Panc1 (cell line): ENCODE measurements around the gene ARHGAP18. TPM values are rescaled to one million over a fixed set of nuclear protein-coding genes. Genes with fewer than 3 reads are reported as not detected.

Experiments used
- ATAC-seq: fragments of 200-7000 bp; cut with Tn5 transposase; 2 replicates; pipeline ENCODE4 v1.9.1; 2020; ENCODE audit warnings: mild to moderate bottlenecking, moderate library complexity
- BruUV-seq: library from RNA; stranded (reverse); fragments of 400-500 nt; replicated peaks from 2 replicates; lab custom pipeline; 2021; lab: Mats Ljungman, UMichigan
- CTCF ChIA-PET: fragments of 300-600 bp; sonication (Branson Sonifier 250); formaldehyde crosslinking; loops from one replicate; lab custom pipeline; 2022; ENCODE audit warnings: antibody characterized with exemption; lab: Charles Lee
- POLR2A ChIA-PET: fragments of 300-600 bp; sonication (Branson Sonifier 250); formaldehyde crosslinking; loops from one replicate; lab custom pipeline; 2022; ENCODE audit warnings: antibody characterized with exemption; lab: Charles Lee
- DNase-seq: peaks from one replicate; pipeline ENCODE4 v3.0.0-alpha.2; 2010; ENCODE audit warnings: low read depth, low spot score
- H3K27ac ChIP-seq: 2 replicates; pipeline ENCODE4 v1.5.1; 2011; ENCODE audit warnings: mild to moderate bottlenecking, low read length, inconsistent platforms
- H3K27me3 ChIP-seq: fragments of 200-500 bp; sonication (Bioruptor generic); 2 replicates; pipeline ENCODE4 v1.6.0; 2014; ENCODE audit warnings: low read length, inconsistent platforms; ENCODE audit not compliant: control insufficient read depth, insufficient read depth
- H3K36me3 ChIP-seq: fragments of 200-500 bp; sonication (Bioruptor generic); 2 replicates; pipeline ENCODE4 v1.5.1; 2014; ENCODE audit warnings: inconsistent platforms, mild to moderate bottlenecking, low read length, moderate library complexity; ENCODE audit not compliant: control insufficient read depth, insufficient read depth
- H3K4me1 ChIP-seq: 2 replicates; pipeline ENCODE4 v1.5.1; 2011; ENCODE audit warnings: inconsistent platforms, mild to moderate bottlenecking, low read length, moderate library complexity; ENCODE audit not compliant: control insufficient read depth, insufficient read depth
- H3K4me3 ChIP-seq, 2 experiments: 2 replicates each; pipeline ENCODE4 v1.5.1; 2011 to 2012; ENCODE audit warnings: low read depth in 2 of 2, low read length in 2 of 2, mild to moderate bottlenecking in 2 of 2, inconsistent platforms in 1 of 2, moderate library complexity in 1 of 2
- H3K9me3 ChIP-seq: fragments of 200-500 bp; sonication (Bioruptor generic); 2 replicates; pipeline ENCODE4 v1.5.1; 2014; ENCODE audit warnings: low read depth, mild to moderate bottlenecking, inconsistent platforms, low read length, moderate library complexity; ENCODE audit not compliant: control insufficient read depth, insufficient read depth
- CTCF ChIP-seq: fragments of 450-650 bp; IDR thresholded peaks from 2 replicates; pipeline ENCODE4 v1.5.1; 2017; ENCODE audit warnings: mild to moderate bottlenecking
- POLR2AphosphoS5 ChIP-seq: IDR thresholded peaks from 2 replicates; pipeline ENCODE4 v1.6.1; 2012; ENCODE audit warnings: mild to moderate bottlenecking, low read depth, low read length, moderate library complexity
- REST ChIP-seq, 2 experiments: IDR thresholded peaks; 2 replicates each; pipeline ENCODE4 v1.6.1; 2011 to 2012; ENCODE audit warnings: low read depth in 2 of 2, control low read depth in 1 of 2, low read length in 1 of 2, mild to moderate bottlenecking in 1 of 2, moderate library complexity in 1 of 2; ENCODE audit not compliant: insufficient read depth in 1 of 2
- SIN3A ChIP-seq: IDR thresholded peaks from 2 replicates; pipeline ENCODE4 v1.6.1; 2012; ENCODE audit warnings: low read depth, mild to moderate bottlenecking, low read length, moderate library complexity, borderline replicate concordance; ENCODE audit not compliant: insufficient read depth
- TCF7L2 ChIP-seq: IDR thresholded peaks from 2 replicates; pipeline ENCODE4 v1.6.1; 2011; ENCODE audit warnings: mild to moderate bottlenecking, low read depth, low read length, inconsistent platforms
- in situ Hi-C: cut with HindIII; loops from 2 replicates; pipeline ENCODE4 v1.10.0; 2016; ENCODE audit warnings: low sequenced_read_pairs, low pct_unique_long_range_greater_than_20kb
- intact Hi-C: fragments of 100-400 bp; cut with micrococcal nuclease; formaldehyde crosslinking; loops from one replicate; pipeline ENCODE4 v1.10.0; 2022; ENCODE audit not compliant: unreplicated experiment
- total RNA-seq: library from RNA; stranded (reverse); gene quantifications from one replicate; pipeline ENCODE4 v1.2.1, GENCODE V29; 2021; ENCODE audit not compliant: unreplicated experiment

ARHGAP18 gene
- total RNA-seq, 1 experiment from 2014 or later: 11.6 TPM

DNA sequence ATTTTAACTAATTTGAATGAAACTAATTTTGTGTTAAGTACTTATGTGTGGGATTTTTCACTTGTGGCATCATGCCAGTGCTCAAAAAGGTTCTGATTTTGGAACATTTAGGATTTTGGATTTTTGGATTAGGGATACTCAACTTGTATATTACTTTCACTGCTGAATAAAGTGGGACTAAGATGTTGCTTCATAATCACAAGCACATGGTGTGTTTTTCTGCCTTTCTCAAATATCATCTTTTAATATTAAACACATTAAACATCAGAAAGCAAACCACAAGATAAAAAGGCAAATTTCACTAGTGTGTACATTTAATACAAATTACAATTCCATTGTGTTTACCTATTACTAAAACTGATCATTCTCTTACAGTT lies 89.8 kb downstream of the ARHGAP18 start:
- DNase-seq (no peak), ATAC-seq (no peak)
- intact Hi-C loops (no loop called here), in situ Hi-C loops (no loop called here)
- POLR2A ChIA-PET: no interaction called here
- Histone ChIP-seq H3K9me3 (no peaks in the 10 kb centered on the region), H3K4me1 (no peaks in the 10 kb centered on the region), H3K36me3 (no peaks in the 10 kb centered on the region), H3K27me3 (no peaks in the 10 kb centered on the region), H3K27ac (no peak overlapping the region), H3K4me3 (no peak overlapping the region)
- BruUV-seq: no TSS peak
- TF ChIP-seq POLR2AphosphoS5: no peak
- no peak for TF ChIP-seq CTCF
- TF ChIP-seq SIN3A: no peak
- TF ChIP-seq REST (IDR thresholded peaks at IDR 0.05; ENCODE audit: insufficient read depth in 1 of 2, low read depth in 2 of 2, low read length in 1 of 2): no peak
- TF ChIP-seq TCF7L2: no peak
- CTCF ChIA-PET: no interaction called here

DNA sequence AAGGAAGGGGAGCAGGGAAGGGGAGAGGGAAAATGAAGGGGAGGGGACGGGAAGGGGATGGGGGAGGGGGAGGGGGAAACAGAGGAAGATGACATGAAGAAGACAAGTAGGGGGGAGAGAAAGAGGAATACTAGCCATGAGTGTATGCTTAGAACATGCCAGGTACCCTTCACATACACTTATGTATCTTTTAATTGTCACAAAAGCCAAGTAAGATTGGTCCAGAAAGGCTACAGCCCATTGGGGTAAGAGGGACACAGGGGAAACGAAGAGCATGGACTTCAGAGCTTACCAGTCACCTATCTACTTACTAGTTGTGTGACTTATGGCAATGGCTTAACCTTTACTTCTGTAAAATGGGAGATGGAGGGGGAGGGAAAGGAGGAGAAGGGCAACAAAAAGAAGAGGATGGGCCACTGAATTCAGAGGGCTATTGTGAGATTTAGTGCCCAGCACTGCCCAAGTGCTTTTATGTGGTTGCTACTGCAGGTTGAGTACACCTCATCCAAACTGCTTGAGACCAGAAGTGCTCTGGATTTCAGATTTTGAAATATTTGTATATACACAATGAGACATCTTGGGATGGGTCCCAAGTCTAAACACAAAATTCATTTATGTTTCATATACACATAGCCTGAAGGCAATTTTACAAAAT lies 90.3 kb downstream of the ARHGAP18 start:
- no peak overlapping the region for H3K27ac ChIP-seq
- DNase-seq: no peak
- ChIA-PET POLR2A (no interaction called here), CTCF (no interaction called here)
- H3K4me3 ChIP-seq: no peak overlapping the region
- no peak for TF ChIP-seq CTCF
- TF ChIP-seq POLR2AphosphoS5: no peak
- no peak for TF ChIP-seq REST (IDR thresholded peaks at IDR 0.05; ENCODE audit: insufficient read depth in 1 of 2, low read depth in 2 of 2, low read length in 1 of 2)
- no peak for TF ChIP-seq TCF7L2
- no peak for TF ChIP-seq SIN3A
- no TSS peak for BruUV-seq
- intact Hi-C loops: no loop called here
- no peaks in the 10 kb centered on the region for H3K9me3 ChIP-seq
- no peaks in the 10 kb centered on the region for H3K36me3 ChIP-seq
- no peaks in the 10 kb centered on the region for H3K27me3 ChIP-seq
- no peak for ATAC-seq
- in situ Hi-C loops: no loop called here
- H3K4me1 ChIP-seq: no peaks in the 10 kb centered on the region
